Right lobe of liver (tissue), 4 donors: ENCODE data around the gene TSPAN8.

ENCODE experiments used
- POLR2A ChIP-seq: fragments of 450-650 bp; IDR thresholded peaks from one replicate; pipeline ENCODE4 v1.6.1; 2017; ENCODE audit warnings: antibody characterized with exemption, mild to moderate bottlenecking
- TF ChIP-seq, protein P1 (sequence below), 4 donors: fragments of 200-600 bp in 3 of 4; fragments of 450-650 bp in 1 of 4; IDR thresholded peaks; one replicate each; pipeline versions ENCODE4 v1.5.1 to v1.8.0; 2016 to 2022; ENCODE audit warnings: antibody characterized with exemption in 4 of 4, mild to moderate bottlenecking in 2 of 4
- donor health status: DM: no; HTN: no; CAD: no.
- donor health status: DM: no; HTN: no; CAD: no.
- donor health status: DM: no; HTN: yes; CAD: no.

DNA sequence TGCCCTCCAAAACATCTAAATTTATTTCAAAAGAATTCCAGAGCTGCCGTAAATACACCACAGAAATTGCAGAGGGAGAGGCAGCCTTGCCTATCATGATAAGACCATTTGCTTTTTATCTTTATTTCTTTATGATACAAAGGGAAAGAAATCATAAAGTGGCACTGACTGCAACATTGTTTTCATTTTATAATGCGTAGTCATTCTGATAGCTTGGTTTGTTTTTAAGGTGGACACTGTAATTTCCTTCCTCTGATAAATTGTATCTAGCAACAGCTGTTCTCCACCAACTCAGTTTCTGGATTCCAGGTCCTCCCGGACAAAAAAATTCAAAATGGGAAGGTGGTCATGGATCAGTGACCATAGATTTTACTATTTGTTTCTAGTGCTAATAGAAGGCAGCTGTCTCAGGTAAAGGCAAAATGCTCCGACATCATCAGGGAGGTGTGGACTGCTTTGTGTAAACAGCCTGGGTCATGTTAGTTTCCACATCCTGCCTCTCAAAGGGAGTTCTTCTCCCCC lies 623 bp upstream of the TSPAN8 start:
- TF ChIP-seq, protein P1, sequence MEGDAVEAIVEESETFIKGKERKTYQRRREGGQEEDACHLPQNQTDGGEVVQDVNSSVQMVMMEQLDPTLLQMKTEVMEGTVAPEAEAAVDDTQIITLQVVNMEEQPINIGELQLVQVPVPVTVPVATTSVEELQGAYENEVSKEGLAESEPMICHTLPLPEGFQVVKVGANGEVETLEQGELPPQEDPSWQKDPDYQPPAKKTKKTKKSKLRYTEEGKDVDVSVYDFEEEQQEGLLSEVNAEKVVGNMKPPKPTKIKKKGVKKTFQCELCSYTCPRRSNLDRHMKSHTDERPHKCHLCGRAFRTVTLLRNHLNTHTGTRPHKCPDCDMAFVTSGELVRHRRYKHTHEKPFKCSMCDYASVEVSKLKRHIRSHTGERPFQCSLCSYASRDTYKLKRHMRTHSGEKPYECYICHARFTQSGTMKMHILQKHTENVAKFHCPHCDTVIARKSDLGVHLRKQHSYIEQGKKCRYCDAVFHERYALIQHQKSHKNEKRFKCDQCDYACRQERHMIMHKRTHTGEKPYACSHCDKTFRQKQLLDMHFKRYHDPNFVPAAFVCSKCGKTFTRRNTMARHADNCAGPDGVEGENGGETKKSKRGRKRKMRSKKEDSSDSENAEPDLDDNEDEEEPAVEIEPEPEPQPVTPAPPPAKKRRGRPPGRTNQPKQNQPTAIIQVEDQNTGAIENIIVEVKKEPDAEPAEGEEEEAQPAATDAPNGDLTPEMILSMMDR (IDR thresholded peaks at IDR 0.05) = no peak
- TF ChIP-seq POLR2A = no peak
